ENCODE data around the gene SLC6A6. TPM values are rescaled to one million over a fixed set of nuclear protein-coding genes. Genes with fewer than 3 reads are reported as not detected.

SLC6A6 gene
- total RNA-seq, 2 experiments from 2014 or later: 43.4 to 48.8 TPM

- ATAC-seq (no peak), DNase-seq (no peak)
- CTCF ChIA-PET: interaction anchor here (1.5 kb wide), 1 partner anchor 261 kb away, joined by 5 read pairs; no protein-coding TSS in a partner anchor
- Mint-ChIP-seq H3K36me3 (ENCODE audit: low read depth) (peaks cover 37% of the 10 kb centered on the region), H3K9me3 (no peaks in the 10 kb centered on the region), H3K27me3 (no peaks in the 10 kb centered on the region), H3K4me1 (ENCODE audit: low read depth) (peaks cover 22% of the 10 kb centered on the region), H3K27ac (no peak overlapping the region), H3K4me3 (no peak overlapping the region)
- intact Hi-C loops (cut with micrococcal nuclease): loop anchor here (10.0 kb wide), 1 partner anchor 59 kb away; the partner anchor contains the start of gene SLC6A6
- no peak for TF ChIP-seq CTCF (IDR thresholded peaks at IDR 0.05)
- POLR2A ChIA-PET: no interaction called here
Measured at GRCh38 chr3:14464141-14464465, 61.7 kb downstream of the SLC6A6 start.

GRCh38 chr3:14464521-14464920 lies 62.1 kb downstream of the SLC6A6 start:
- TF ChIP-seq CTCF (IDR thresholded peaks at IDR 0.05): no peak
- H3K4me1 Mint-ChIP-seq (ENCODE audit: low read depth): peaks cover 22% of the 10 kb centered on the region
- no peak for ATAC-seq
- DNase-seq: no peak
- intact Hi-C loops (cut with micrococcal nuclease): loop anchor here (10.0 kb wide), 1 partner anchor 60 kb away; the partner anchor contains the start of gene SLC6A6
- ChIA-PET POLR2A (no interaction called here), CTCF (no interaction called here)
- no peak overlapping the region for H3K4me3 Mint-ChIP-seq
- peaks cover 33% of the 10 kb centered on the region for H3K36me3 Mint-ChIP-seq (ENCODE audit: low read depth)
- H3K9me3 Mint-ChIP-seq: no peaks in the 10 kb centered on the region
- H3K27me3 Mint-ChIP-seq: no peaks in the 10 kb centered on the region
- no peak overlapping the region for H3K27ac Mint-ChIP-seq

GRCh38 chr3:14465425-14465824 lies 63.0 kb downstream of the SLC6A6 start:
- H3K4me3 Mint-ChIP-seq: no peak overlapping the region
- H3K27ac Mint-ChIP-seq: no peak overlapping the region
- intact Hi-C loops (cut with micrococcal nuclease): loop anchor here (10.0 kb wide), 1 partner anchor 61 kb away; the partner anchor contains the start of gene SLC6A6
- H3K36me3 Mint-ChIP-seq (ENCODE audit: low read depth): peaks cover 29% of the 10 kb centered on the region
- DNase-seq: no peak
- POLR2A ChIA-PET: no interaction called here
- ATAC-seq: no peak
- CTCF ChIA-PET: interaction anchor here (0.7 to 1.0 kb wide), 2 partner anchors 205 to 262 kb away, joined by 3 read pairs; no protein-coding TSS in a partner anchor
- H3K27me3 Mint-ChIP-seq: no peaks in the 10 kb centered on the region
- no peaks in the 10 kb centered on the region for H3K9me3 Mint-ChIP-seq
- peaks cover 17% of the 10 kb centered on the region for H3K4me1 Mint-ChIP-seq (ENCODE audit: low read depth)
- no peak for TF ChIP-seq CTCF (IDR thresholded peaks at IDR 0.05)

GRCh38 chr3:14466179-14466903 lies 63.9 kb downstream of the SLC6A6 start:
- no peak for DNase-seq
- Mint-ChIP-seq H3K27me3 (no peaks in the 10 kb centered on the region), H3K4me3 (no peak overlapping the region), H3K27ac (no peak overlapping the region), H3K36me3 (ENCODE audit: low read depth) (peaks cover 24% of the 10 kb centered on the region), H3K9me3 (no peaks in the 10 kb centered on the region), H3K4me1 (ENCODE audit: low read depth) (peaks cover 12% of the 10 kb centered on the region)
- no peak for TF ChIP-seq CTCF (IDR thresholded peaks at IDR 0.05)
- ChIA-PET POLR2A (interaction anchor here (1.0 kb wide), 1 partner anchor 64 kb away, joined by 4 read pairs; the partner anchor contains the start of gene SLC6A6), CTCF (interaction anchor here (1.2 to 2.5 kb wide), 12 partner anchors 8 to 208 kb away, joined by 3 to 34 read pairs (median 8); partner anchors contain the start of gene SLC6A6)
- intact Hi-C loops (cut with micrococcal nuclease): loop anchor here (10.0 kb wide), 1 partner anchor 62 kb away; the partner anchor contains the start of gene SLC6A6
- ATAC-seq: no peak
